Neural progenitor cell (in vitro differentiated cells): ENCODE measurements around the gene EXT2.

Source experiments
- EZH2 ChIP-seq: fragments of 200-600 bp; sonication (generic); IDR thresholded peaks from 2 replicates; pipeline ENCODE4 v1.6.1; 2017; ENCODE audit warnings: antibody characterized with exemption, mild to moderate bottlenecking, moderate library complexity
- TF ChIP-seq, protein P1 (sequence below): fragments of 200-600 bp; sonication (generic); IDR thresholded peaks from 2 replicates; pipeline ENCODE4 v1.5.1; 2017; ENCODE audit warnings: antibody characterized with exemption, mild to moderate bottlenecking

- TF ChIP-seq, protein P1, sequence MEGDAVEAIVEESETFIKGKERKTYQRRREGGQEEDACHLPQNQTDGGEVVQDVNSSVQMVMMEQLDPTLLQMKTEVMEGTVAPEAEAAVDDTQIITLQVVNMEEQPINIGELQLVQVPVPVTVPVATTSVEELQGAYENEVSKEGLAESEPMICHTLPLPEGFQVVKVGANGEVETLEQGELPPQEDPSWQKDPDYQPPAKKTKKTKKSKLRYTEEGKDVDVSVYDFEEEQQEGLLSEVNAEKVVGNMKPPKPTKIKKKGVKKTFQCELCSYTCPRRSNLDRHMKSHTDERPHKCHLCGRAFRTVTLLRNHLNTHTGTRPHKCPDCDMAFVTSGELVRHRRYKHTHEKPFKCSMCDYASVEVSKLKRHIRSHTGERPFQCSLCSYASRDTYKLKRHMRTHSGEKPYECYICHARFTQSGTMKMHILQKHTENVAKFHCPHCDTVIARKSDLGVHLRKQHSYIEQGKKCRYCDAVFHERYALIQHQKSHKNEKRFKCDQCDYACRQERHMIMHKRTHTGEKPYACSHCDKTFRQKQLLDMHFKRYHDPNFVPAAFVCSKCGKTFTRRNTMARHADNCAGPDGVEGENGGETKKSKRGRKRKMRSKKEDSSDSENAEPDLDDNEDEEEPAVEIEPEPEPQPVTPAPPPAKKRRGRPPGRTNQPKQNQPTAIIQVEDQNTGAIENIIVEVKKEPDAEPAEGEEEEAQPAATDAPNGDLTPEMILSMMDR, result peak; percentile 78
- no peak for TF ChIP-seq EZH2
Observed at GRCh38 chr11:44095506-44096359, at the start of gene EXT2.
